GM19324 (cell line): Measurements from ENCODE around the gene ARHGAP26.
"Not testable (repeated sequence)": the region's sequence is repeated elsewhere in the genome, so short reads cannot be mapped to it uniquely, and the experiment has no call there.

Experiments used
- ATAC-seq: cut with Tn5 transposase; IDR thresholded peaks from one replicate; pipeline ENCODE4 v1.9.1; 2021; ENCODE audit warnings: mild to moderate bottlenecking, moderate library complexity; ENCODE audit not compliant: unreplicated experiment, low FRiP score

Gene ARHGAP26

GRCh38 chr5:142972064-142972570 lies 201.9 kb downstream of the ARHGAP26 start:
- ATAC-seq = no peak

- ATAC-seq = no peak
These were observed 203.8 kb downstream of the ARHGAP26 start for GRCh38 chr5:142973932-142974331.

- ATAC-seq = no peak
These were observed 204.2 kb downstream of the ARHGAP26 start for GRCh38 chr5:142974409-142974808.

GRCh38 chr5:142976861-142977260 lies 206.7 kb downstream of the ARHGAP26 start:
- ATAC-seq = no peak

- no peak for ATAC-seq
These were observed 207.3 kb downstream of the ARHGAP26 start for GRCh38 chr5:142977363-142978051.

GRCh38 chr5:142978252-142978651 lies 208.1 kb downstream of the ARHGAP26 start:
- ATAC-seq = no peak

GRCh38 chr5:142978726-142979125 lies 208.5 kb downstream of the ARHGAP26 start:
- ATAC-seq = no peak

GRCh38 chr5:142979636-142980035 lies 209.5 kb downstream of the ARHGAP26 start:
- ATAC-seq = no peak

- no peak for ATAC-seq
These were observed 211.3 kb downstream of the ARHGAP26 start for GRCh38 chr5:142981475-142981874.

- no peak for ATAC-seq
These were observed 212.0 kb downstream of the ARHGAP26 start for GRCh38 chr5:142981886-142982820.

GRCh38 chr5:142982821-142983200 lies 212.6 kb downstream of the ARHGAP26 start:
- ATAC-seq = no peak

- ATAC-seq = no peak
These were observed 213.8 kb downstream of the ARHGAP26 start for GRCh38 chr5:142984011-142984410.

- ATAC-seq = no peak
These were observed 214.3 kb downstream of the ARHGAP26 start for GRCh38 chr5:142984525-142984924.

- not testable (repeated sequence) for ATAC-seq
These were observed 219.1 kb downstream of the ARHGAP26 start for GRCh38 chr5:142989270-142989669.

- ATAC-seq = not testable (repeated sequence)
These were observed 219.9 kb downstream of the ARHGAP26 start for GRCh38 chr5:142990073-142990472.

GRCh38 chr5:142994218-142994617 lies 224.0 kb downstream of the ARHGAP26 start:
- ATAC-seq = no peak

GRCh38 chr5:142995621-142996020 lies 225.4 kb downstream of the ARHGAP26 start:
- ATAC-seq = not testable (repeated sequence)

GRCh38 chr5:142997591-142997990 lies 227.4 kb downstream of the ARHGAP26 start:
- ATAC-seq = no peak

GRCh38 chr5:142998316-142999020 lies 228.3 kb downstream of the ARHGAP26 start:
- no peak for ATAC-seq

GRCh38 chr5:143000551-143000950 lies 230.4 kb downstream of the ARHGAP26 start:
- not testable (repeated sequence) for ATAC-seq
